H1 (cell line): Measurements from ENCODE around the gene NEBL. TPM values are rescaled to one million over a fixed set of nuclear protein-coding genes. Genes with fewer than 3 reads are reported as not detected.

ENCODE experiments used
- CTCF ChIA-PET: fragments of 300-600 bp; sonication (Branson Sonifier 250); formaldehyde crosslinking; loops from one replicate; lab custom pipeline; 2021; ENCODE audit not compliant: partially characterized antibody; lab: Charles Lee
- POLR2A ChIA-PET: fragments of 300-600 bp; sonication (Branson Sonifier 250); formaldehyde crosslinking; loops from one replicate; lab custom pipeline; 2021; ENCODE audit warnings: inconsistent platforms; ENCODE audit not compliant: partially characterized antibody; lab: Charles Lee
- DNase-seq, 2 experiments: peaks; one replicate each; pipeline versions ENCODE4 v3.0.0 to v3.0.0-alpha.2; 2010 to 2022; ENCODE audit warnings: low spot score in 2 of 2, low read depth in 1 of 2, mixed read lengths in 1 of 2
- FAIRE-seq: peaks from 2 replicates; lab custom pipeline; 2011; peaks lifted over from hg19 to GRCh38; lab: Jason Lieb, UNC
- H2AFZ ChIP-seq: 2 replicates; pipeline ENCODE4 v1.8.1; 2012; ENCODE audit warnings: low read length, inconsistent platforms
- H2AK5ac ChIP-seq: 2 replicates; pipeline ENCODE4 v1.6.1; 2013; ENCODE audit warnings: low read depth, low read length
- H2BK120ac ChIP-seq: replicated peaks from 2 replicates; pipeline ENCODE3; 2013; ENCODE audit warnings: low read depth, low read length, inconsistent platforms
- H2BK12ac ChIP-seq: 2 replicates; pipeline ENCODE4 v1.6.1; 2013; ENCODE audit warnings: low read depth, low read length
- H2BK15ac ChIP-seq: 2 replicates; pipeline ENCODE4 v1.6.1; 2013; ENCODE audit warnings: low read length
- H2BK20ac ChIP-seq: 2 replicates; pipeline ENCODE4 v1.6.1; 2013; ENCODE audit warnings: low read length
- H2BK5ac ChIP-seq: 2 replicates; pipeline ENCODE4 v1.6.1; 2013; ENCODE audit warnings: low read depth, low read length
- H3K14ac ChIP-seq: 2 replicates; pipeline ENCODE4 v1.6.1; 2013; ENCODE audit warnings: inconsistent platforms; ENCODE audit not compliant: insufficient read length
- H3K18ac ChIP-seq: 2 replicates; pipeline ENCODE4 v1.6.1; 2013; ENCODE audit warnings: low read length; ENCODE audit errors: extremely low read depth
- H3K23ac ChIP-seq: 2 replicates; pipeline ENCODE4 v1.6.1; 2013; ENCODE audit warnings: inconsistent platforms; ENCODE audit not compliant: insufficient read length
- H3K23me2 ChIP-seq: 2 replicates; pipeline ENCODE4 v1.6.1; 2013; ENCODE audit warnings: low read depth, low read length
- H3K27ac ChIP-seq: 2 replicates; pipeline ENCODE4 v1.6.1; 2011; ENCODE audit warnings: low read depth, low read length, inconsistent platforms
- H3K27me3 ChIP-seq, 4 experiments: replicated peaks in 1 of 4; 1 replicate in 1 of 4; 2 replicates in 3 of 4; pipeline versions ENCODE4 v1.6.1 to v1.8.1; 2011 to 2013; ENCODE audit warnings: low read length in 3 of 4, mild to moderate bottlenecking in 3 of 4, inconsistent platforms in 2 of 4, mixed read lengths in 2 of 4, moderate library complexity in 1 of 4; ENCODE audit not compliant: control insufficient read depth in 3 of 4, insufficient read depth in 3 of 4; ENCODE audit errors: extremely low read depth in 1 of 4
- H3K36me3 ChIP-seq, 4 experiments: 2 replicates each; pipeline versions ENCODE4 v1.6.1 to v1.8.1; 2011 to 2013; ENCODE audit warnings: mild to moderate bottlenecking in 4 of 4, low read length in 3 of 4, moderate library complexity in 2 of 4, control low read depth in 1 of 4, inconsistent platforms in 1 of 4; ENCODE audit not compliant: insufficient read depth in 4 of 4, control insufficient read depth in 2 of 4
- H3K4ac ChIP-seq: replicated peaks from 2 replicates; pipeline ENCODE3; 2013; ENCODE audit warnings: low read length, low read depth, mixed read lengths, inconsistent platforms; ENCODE audit not compliant: insufficient read length
- H3K4me1 ChIP-seq, 4 experiments: replicated peaks in 1 of 4; 1 replicate in 1 of 4; 2 replicates in 3 of 4; pipeline versions ENCODE4 v1.6.1 to v1.8.1; 2011 to 2013; ENCODE audit warnings: low read length in 3 of 4, inconsistent platforms in 2 of 4, mixed read lengths in 1 of 4; ENCODE audit not compliant: insufficient read depth in 4 of 4, control insufficient read depth in 3 of 4
- H3K4me2 ChIP-seq, 2 experiments: 2 replicates each; pipeline versions ENCODE4 v1.6.1 to v1.8.1; 2011 to 2013; ENCODE audit warnings: low read depth in 2 of 2, low read length in 2 of 2, control low read depth in 1 of 2, inconsistent platforms in 1 of 2, mild to moderate bottlenecking in 1 of 2; ENCODE audit not compliant: insufficient read depth in 1 of 2
- H3K4me3 ChIP-seq, 4 experiments: fragments of 200-600, 300-600 bp in 1 of 4; sonication (generic), shearing (Covaris generic), sonication (Bioruptor Twin) in 1 of 4; 2 replicates each; pipeline versions ENCODE4 v1.5.1 to v1.8.1; 2011 to 2016; ENCODE audit warnings: low read length in 4 of 4, low read depth in 3 of 4, control low read depth in 2 of 4, inconsistent platforms in 2 of 4, mild to moderate bottlenecking in 2 of 4, mixed read lengths in 1 of 4, moderate library complexity in 1 of 4; ENCODE audit not compliant: insufficient read depth in 2 of 4; ENCODE audit errors: extremely low read depth in 1 of 4
- H3K56ac ChIP-seq: replicated peaks from 2 replicates; pipeline ENCODE3; 2013; ENCODE audit warnings: low read depth, mild to moderate bottlenecking, mixed read lengths, low read length, inconsistent platforms; ENCODE audit not compliant: insufficient read length
- H3K79me1 ChIP-seq: 2 replicates; pipeline ENCODE4 v1.6.1; 2013; ENCODE audit warnings: low read depth, low read length, control low read depth
- H3K79me2 ChIP-seq, 2 experiments: 2 replicates each; pipeline versions ENCODE4 v1.6.1 to v1.8.1; 2012 to 2013; ENCODE audit warnings: low read length in 2 of 2, mild to moderate bottlenecking in 2 of 2, inconsistent platforms in 1 of 2; ENCODE audit not compliant: insufficient read depth in 2 of 2, control insufficient read depth in 1 of 2
- H3K9ac ChIP-seq, 4 experiments: replicated peaks in 1 of 4; 1 replicate in 1 of 4; 2 replicates in 3 of 4; pipeline versions ENCODE4 v1.6.1 to v1.8.1; 2011 to 2013; ENCODE audit warnings: low read depth in 3 of 4, low read length in 3 of 4, control low read depth in 2 of 4, mild to moderate bottlenecking in 2 of 4, moderate library complexity in 2 of 4, inconsistent platforms in 1 of 4; ENCODE audit errors: extremely low read depth in 1 of 4
- H3K9me3 ChIP-seq, 2 experiments: 2 replicates each; pipeline versions ENCODE4 v1.6.1 to v1.8.1; 2012 to 2013; ENCODE audit warnings: mild to moderate bottlenecking in 2 of 2, moderate library complexity in 2 of 2, control low read depth in 1 of 2, inconsistent platforms in 1 of 2, low read depth in 1 of 2, low read length in 1 of 2, mixed read lengths in 1 of 2; ENCODE audit not compliant: insufficient read depth in 2 of 2
- H4K20me1 ChIP-seq, 2 experiments: replicated peaks in 1 of 2; 2 replicates each; pipeline versions ENCODE3 to v1.8.1; 2011 to 2013; ENCODE audit warnings: inconsistent platforms in 2 of 2, low read length in 2 of 2, mild to moderate bottlenecking in 1 of 2; ENCODE audit not compliant: insufficient read depth in 2 of 2, control insufficient read depth in 1 of 2
- H4K5ac ChIP-seq: 2 replicates; pipeline ENCODE4 v1.6.1; 2013; ENCODE audit warnings: low read length, low read depth, mixed read lengths, inconsistent platforms; ENCODE audit not compliant: insufficient read length
- H4K8ac ChIP-seq: 2 replicates; pipeline ENCODE4 v1.8.0; 2013; ENCODE audit warnings: mild to moderate bottlenecking, moderate library complexity, low read length, inconsistent platforms; ENCODE audit not compliant: insufficient read depth; ENCODE audit errors: extremely low read depth
- H4K91ac ChIP-seq: replicated peaks from 2 replicates; pipeline ENCODE3; 2013; ENCODE audit warnings: low read length, mixed read lengths, inconsistent platforms; ENCODE audit not compliant: insufficient read length
- CEBPB ChIP-seq: IDR thresholded peaks from 2 replicates; pipeline ENCODE4 v1.6.1; 2012; ENCODE audit warnings: low read depth, low read length
- HDAC6 ChIP-seq: IDR thresholded peaks from one replicate; pipeline ENCODE4 v1.7.1; 2012; ENCODE audit warnings: low read depth, mild to moderate bottlenecking, inconsistent platforms, low read length, moderate library complexity
- KDM4A ChIP-seq: IDR thresholded peaks from one replicate; pipeline ENCODE4 v1.7.1; 2012; ENCODE audit warnings: low read depth, mild to moderate bottlenecking, moderate library complexity, low read length, inconsistent platforms; ENCODE audit not compliant: severe bottlenecking
- NRF1 ChIP-seq: IDR thresholded peaks from 2 replicates; pipeline ENCODE4 v1.6.1; 2011; ENCODE audit warnings: mild to moderate bottlenecking, low read depth, low read length, improper control_type of control experiment
- POLR2A ChIP-seq, 2 experiments: IDR thresholded peaks; 1 replicate in 1 of 2; 2 replicates in 1 of 2; pipeline ENCODE4 v1.6.1; 2011; ENCODE audit warnings: low read depth in 2 of 2, low read length in 2 of 2, mild to moderate bottlenecking in 2 of 2; ENCODE audit errors: control extremely low read depth in 1 of 2
- POLR2AphosphoS5 ChIP-seq: IDR thresholded peaks from 2 replicates; pipeline ENCODE4 v1.6.1; 2011; ENCODE audit warnings: low read depth, low read length
- POU5F1 ChIP-seq: IDR thresholded peaks from 2 replicates; pipeline ENCODE4 v1.6.1; 2011; ENCODE audit warnings: low read depth, mild to moderate bottlenecking, low read length, moderate library complexity
- SIX5 ChIP-seq: IDR thresholded peaks from 2 replicates; pipeline ENCODE4 v1.6.1; 2011; ENCODE audit warnings: mild to moderate bottlenecking, low read depth, low read length
- SRF ChIP-seq: IDR thresholded peaks from 2 replicates; pipeline ENCODE4 v1.6.1; 2011; ENCODE audit warnings: mild to moderate bottlenecking, low read depth, low read length, moderate library complexity
- SUZ12 ChIP-seq: fragments of 200-600 bp; sonication (generic); IDR thresholded peaks from 2 replicates; pipeline ENCODE4 v1.6.1; 2012; ENCODE audit warnings: mild to moderate bottlenecking, inconsistent platforms, low read length, moderate library complexity, mixed read lengths
- TCF12 ChIP-seq: IDR thresholded peaks from 2 replicates; pipeline ENCODE4 v1.6.1; 2011; ENCODE audit warnings: low read depth, mild to moderate bottlenecking, low read length
- WGBS, 2 experiments: shearing (Covaris generic) in 1 of 2; methylation state at CpG; one replicate each; pipeline versions ENCODE4 v1.1.6 to v1.1.7; 2013 to 2015; ENCODE audit warnings: low lambda C conversion rate in 2 of 2, mixed read lengths in 2 of 2, inconsistent platforms in 1 of 2, low coverage in 1 of 2, missing lambda C conversion rate in 1 of 2; ENCODE audit not compliant: insufficient replicate concordance in 2 of 2, insufficient coverage in 1 of 2, insufficient read length in 1 of 2; ENCODE audit errors: extremely low coverage in 1 of 2, missing lambda C conversion rate in 1 of 2; 5-methylcytosine and 5-hydroxymethylcytosine counted together
- polyA plus RNA-seq, 7 experiments: library from polyadenylated mRNA; depleted of rRNA in 3 of 7; stranded (reverse) in 5 of 7; unstranded in 2 of 7; fragments of >200 nt in 5 of 7; fragments of 200-250 nt in 2 of 7; gene quantifications; 1 replicate in 5 of 7; 2 replicates in 1 of 7; 4 replicates in 1 of 7; pipeline versions ENCODE4 v1.2.1 to v1.2.3, GENCODE V29; 2011 to 2013; ENCODE audit warnings: missing spikeins in 2 of 7, mixed read lengths in 2 of 7
- total RNA-seq: library from RNA; stranded (reverse); fragmentation: NEBNext Ultra II Directional; extraction: Animal tissue kit (Norgen Biotek cat#: 25700); gene quantifications from 2 replicates; pipeline ENCODE4 v1.2.1, GENCODE V29; 2021
- TF ChIP-seq, protein P1 (sequence below), 3 experiments: IDR thresholded peaks; 1 replicate in 2 of 3; 2 replicates in 1 of 3; pipeline versions ENCODE4 v1.5.1 to v1.6.1; 2011; ENCODE audit warnings: low read length in 3 of 3, mild to moderate bottlenecking in 3 of 3, inconsistent platforms in 2 of 3, low read depth in 1 of 3, moderate library complexity in 1 of 3; ENCODE audit not compliant: insufficient read depth in 1 of 3; ENCODE audit errors: control extremely low read depth in 1 of 3
- TF ChIP-seq, protein P2 (sequence below): IDR thresholded peaks from 2 replicates; pipeline ENCODE4 v1.6.1; 2012; ENCODE audit warnings: inconsistent platforms

NEBL gene
- total and polyA plus RNA-seq, 2 of the 8 experiments (the other 6 are each of a cell fraction or from before 2014, with no cell fraction given), result 7.5 to 10.5 TPM

- no peak overlapping the region for H3K4me2 ChIP-seq
- no peak overlapping the region for H2AFZ ChIP-seq
- no peak overlapping the region for H3K27ac ChIP-seq
- no peaks in the 10 kb centered on the region for H3K4me1 ChIP-seq
- no peak overlapping the region for H3K56ac ChIP-seq
- H3K79me2 ChIP-seq, result no peaks in the 10 kb centered on the region
- H3K9me3 ChIP-seq, result no peaks in the 10 kb centered on the region
- CTCF ChIA-PET, result interaction anchor here (0.6 kb wide), 1 partner anchor 182 kb away, joined by 3 read pairs; no protein-coding TSS in a partner anchor
- H3K79me1 ChIP-seq, result no peaks in the 10 kb centered on the region
- H3K4ac ChIP-seq, result no peak overlapping the region
- WGBS, 2 experiments, result 60% methylated on average over 2 of the region's 2 CpGs; no CpG with 5 or more reads in 1 of the 2 experiments
- no peaks in the 10 kb centered on the region; a peak in 1 of 8 replicates for H3K36me3 ChIP-seq
- no peak overlapping the region for H2BK15ac ChIP-seq
- H3K4me3 ChIP-seq, result no peak overlapping the region
- no peaks in the 10 kb centered on the region for H3K27me3 ChIP-seq
- no peak overlapping the region for H2BK12ac ChIP-seq
- no peak overlapping the region for H2BK20ac ChIP-seq
- H4K91ac ChIP-seq, result no peak overlapping the region
- no peak overlapping the region for H4K5ac ChIP-seq
- no peak for FAIRE-seq
- no peak overlapping the region for H2BK120ac ChIP-seq
- POLR2A ChIA-PET, result interaction anchor here (0.7 kb wide), 1 partner anchor 13 kb away, joined by 3 read pairs; no protein-coding TSS in a partner anchor
- H3K9ac ChIP-seq, result no peak overlapping the region
- no peak for DNase-seq
- no peak overlapping the region for H4K8ac ChIP-seq
- H3K23me2 ChIP-seq, result no peaks in the 10 kb centered on the region
- H3K18ac ChIP-seq, result no peak overlapping the region
- H2AK5ac ChIP-seq, result no peak overlapping the region
- no peak overlapping the region for H3K14ac ChIP-seq
- H2BK5ac ChIP-seq, result no peak overlapping the region
- H3K23ac ChIP-seq, result no peak overlapping the region
- no peaks in the 10 kb centered on the region for H4K20me1 ChIP-seq
- no peak for TF ChIP-seq SRF
- TF ChIP-seq, protein P1, sequence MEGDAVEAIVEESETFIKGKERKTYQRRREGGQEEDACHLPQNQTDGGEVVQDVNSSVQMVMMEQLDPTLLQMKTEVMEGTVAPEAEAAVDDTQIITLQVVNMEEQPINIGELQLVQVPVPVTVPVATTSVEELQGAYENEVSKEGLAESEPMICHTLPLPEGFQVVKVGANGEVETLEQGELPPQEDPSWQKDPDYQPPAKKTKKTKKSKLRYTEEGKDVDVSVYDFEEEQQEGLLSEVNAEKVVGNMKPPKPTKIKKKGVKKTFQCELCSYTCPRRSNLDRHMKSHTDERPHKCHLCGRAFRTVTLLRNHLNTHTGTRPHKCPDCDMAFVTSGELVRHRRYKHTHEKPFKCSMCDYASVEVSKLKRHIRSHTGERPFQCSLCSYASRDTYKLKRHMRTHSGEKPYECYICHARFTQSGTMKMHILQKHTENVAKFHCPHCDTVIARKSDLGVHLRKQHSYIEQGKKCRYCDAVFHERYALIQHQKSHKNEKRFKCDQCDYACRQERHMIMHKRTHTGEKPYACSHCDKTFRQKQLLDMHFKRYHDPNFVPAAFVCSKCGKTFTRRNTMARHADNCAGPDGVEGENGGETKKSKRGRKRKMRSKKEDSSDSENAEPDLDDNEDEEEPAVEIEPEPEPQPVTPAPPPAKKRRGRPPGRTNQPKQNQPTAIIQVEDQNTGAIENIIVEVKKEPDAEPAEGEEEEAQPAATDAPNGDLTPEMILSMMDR (IDR thresholded peaks at IDR 0.05; ENCODE audit: control extremely low read depth in 1 of 3, insufficient read depth in 1 of 3, low read depth in 1 of 3, low read length in 3 of 3), result no peak
- TF ChIP-seq POU5F1, result no peak
- TF ChIP-seq SUZ12, result no peak
- no peak for TF ChIP-seq CEBPB
- no peak for TF ChIP-seq POLR2AphosphoS5
- TF ChIP-seq NRF1, result no peak
- TF ChIP-seq, protein P2, sequence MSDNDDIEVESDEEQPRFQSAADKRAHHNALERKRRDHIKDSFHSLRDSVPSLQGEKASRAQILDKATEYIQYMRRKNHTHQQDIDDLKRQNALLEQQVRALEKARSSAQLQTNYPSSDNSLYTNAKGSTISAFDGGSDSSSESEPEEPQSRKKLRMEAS, result no peak
- no peak for TF ChIP-seq SIX5
- TF ChIP-seq KDM4A, result no peak
- TF ChIP-seq HDAC6, result no peak
- TF ChIP-seq POLR2A (IDR thresholded peaks at IDR 0.05; ENCODE audit: control extremely low read depth in 1 of 2, low read depth in 2 of 2, low read length in 2 of 2), result no peak
- TF ChIP-seq TCF12, result no peak
These were observed 15.0 kb downstream of the NEBL start for GRCh38 chr10:20882091-20882490.
